Measurements from ENCODE around the gene CDC7.

DNA sequence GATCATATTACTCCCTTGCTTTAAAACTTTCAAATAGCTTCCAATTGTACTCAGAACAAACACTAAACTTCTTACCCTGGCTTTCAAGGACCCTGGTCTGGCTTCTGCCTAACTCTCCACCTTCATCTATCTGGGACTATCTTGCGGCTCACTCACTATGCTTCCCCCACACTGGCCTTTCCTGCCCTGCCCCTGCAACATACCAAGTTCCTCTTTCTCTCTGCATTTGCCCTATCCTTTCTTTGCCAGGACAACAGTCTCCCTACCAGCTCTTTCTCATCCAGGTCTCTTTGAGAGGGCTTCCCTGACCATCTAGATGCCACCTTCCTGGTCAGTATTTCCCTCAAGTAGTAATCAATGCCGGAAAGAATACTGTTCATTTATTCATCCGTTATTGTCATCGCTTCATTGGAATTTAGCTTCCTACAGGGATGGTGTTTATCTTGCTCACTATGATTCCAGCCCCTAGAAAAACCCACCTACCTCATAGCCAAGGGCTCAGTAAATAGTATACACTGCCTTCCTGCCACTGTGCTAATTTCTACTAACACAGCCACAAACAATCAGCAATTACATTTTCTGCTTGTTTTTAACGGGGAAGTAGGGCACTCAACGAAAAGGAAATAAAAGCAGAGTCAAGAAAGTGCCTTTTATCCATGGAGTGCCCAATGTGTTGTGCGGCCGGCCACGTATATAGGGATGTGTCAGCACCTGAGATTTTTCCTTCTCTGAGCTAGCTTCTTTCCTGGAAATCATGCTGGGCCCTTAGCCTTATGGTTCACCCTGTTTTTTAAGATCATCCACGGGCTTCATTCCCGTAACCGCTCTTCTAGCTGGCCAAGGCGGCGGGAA, 521 bp upstream of the CDC7 start:
- TF ChIP-seq, protein P1, sequence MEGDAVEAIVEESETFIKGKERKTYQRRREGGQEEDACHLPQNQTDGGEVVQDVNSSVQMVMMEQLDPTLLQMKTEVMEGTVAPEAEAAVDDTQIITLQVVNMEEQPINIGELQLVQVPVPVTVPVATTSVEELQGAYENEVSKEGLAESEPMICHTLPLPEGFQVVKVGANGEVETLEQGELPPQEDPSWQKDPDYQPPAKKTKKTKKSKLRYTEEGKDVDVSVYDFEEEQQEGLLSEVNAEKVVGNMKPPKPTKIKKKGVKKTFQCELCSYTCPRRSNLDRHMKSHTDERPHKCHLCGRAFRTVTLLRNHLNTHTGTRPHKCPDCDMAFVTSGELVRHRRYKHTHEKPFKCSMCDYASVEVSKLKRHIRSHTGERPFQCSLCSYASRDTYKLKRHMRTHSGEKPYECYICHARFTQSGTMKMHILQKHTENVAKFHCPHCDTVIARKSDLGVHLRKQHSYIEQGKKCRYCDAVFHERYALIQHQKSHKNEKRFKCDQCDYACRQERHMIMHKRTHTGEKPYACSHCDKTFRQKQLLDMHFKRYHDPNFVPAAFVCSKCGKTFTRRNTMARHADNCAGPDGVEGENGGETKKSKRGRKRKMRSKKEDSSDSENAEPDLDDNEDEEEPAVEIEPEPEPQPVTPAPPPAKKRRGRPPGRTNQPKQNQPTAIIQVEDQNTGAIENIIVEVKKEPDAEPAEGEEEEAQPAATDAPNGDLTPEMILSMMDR (IDR thresholded peaks at IDR 0.05 in 4 of 5, conservative IDR thresholded peaks at IDR 0.05 in 1 of 5), result no peak
- TF ChIP-seq POLR2A (IDR thresholded peaks at IDR 0.05), result no peak

Data from gastrocnemius medialis (tissue), 4 donors.